ENCODE measurements around the gene CELF4.

Gene CELF4

DNA sequence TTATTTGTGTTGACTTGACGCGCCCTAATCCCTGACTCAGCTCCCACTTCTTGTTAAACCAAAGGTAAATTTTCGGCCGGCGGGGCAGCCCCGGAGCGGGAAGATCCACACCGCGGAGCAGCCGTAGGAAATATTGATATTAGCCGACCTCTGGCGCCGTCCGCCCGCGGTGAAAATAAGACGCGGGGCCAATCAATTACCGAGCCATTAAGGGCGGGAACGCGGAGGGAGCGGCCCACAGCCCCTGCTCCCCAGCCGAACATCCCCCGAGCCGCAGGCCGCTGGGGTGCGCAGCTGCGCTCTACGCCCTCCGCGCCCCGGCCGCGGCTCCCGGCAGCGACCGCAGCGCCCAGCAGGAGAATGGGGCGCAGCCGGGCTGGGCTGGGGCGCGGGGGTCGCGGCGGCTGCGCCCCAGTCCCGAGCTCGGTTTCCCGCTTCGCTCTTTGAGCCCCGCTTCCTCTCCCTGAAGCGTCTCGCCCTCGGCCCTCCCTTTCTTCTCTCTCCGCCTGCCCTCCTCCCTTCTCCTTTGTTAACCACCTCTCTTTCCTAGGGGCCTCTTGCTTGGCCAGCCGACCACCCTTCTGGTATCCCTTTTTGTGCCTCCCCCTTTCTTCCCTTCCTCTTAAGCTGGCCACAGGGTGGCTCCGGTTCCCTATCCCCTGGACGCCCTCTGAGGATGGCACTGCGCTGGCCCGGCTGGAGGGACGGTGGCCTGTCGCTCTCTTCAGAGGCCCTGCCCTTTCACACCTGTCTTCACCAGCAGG is 40.9 kb downstream of the CELF4 start:
- DNase-seq (ENCODE audit: low spot score): no peak

DNA sequence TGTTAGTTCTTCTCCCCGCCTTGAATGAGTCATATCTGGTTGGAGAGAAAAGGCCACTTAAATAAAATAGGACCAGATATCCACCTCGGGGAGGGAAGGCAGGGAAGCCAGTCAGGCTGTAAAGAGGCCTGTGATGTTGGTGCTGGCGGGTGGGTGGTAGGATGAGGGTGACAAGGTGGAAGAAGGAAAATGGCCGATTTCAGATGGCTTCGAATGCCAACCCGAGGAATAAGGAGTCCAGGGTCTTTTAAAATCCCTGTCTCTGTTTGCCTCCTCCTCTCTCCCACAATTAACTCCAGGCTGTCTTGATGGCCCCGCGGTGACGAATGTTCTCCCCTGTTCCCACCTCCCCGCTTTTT is 41.5 kb downstream of the CELF4 start:
- no peak for DNase-seq (ENCODE audit: low spot score)

GRCh38 chr18:37521510-37522465 is 43.8 kb downstream of the CELF4 start:
- no peak for DNase-seq (ENCODE audit: low spot score)

DNA sequence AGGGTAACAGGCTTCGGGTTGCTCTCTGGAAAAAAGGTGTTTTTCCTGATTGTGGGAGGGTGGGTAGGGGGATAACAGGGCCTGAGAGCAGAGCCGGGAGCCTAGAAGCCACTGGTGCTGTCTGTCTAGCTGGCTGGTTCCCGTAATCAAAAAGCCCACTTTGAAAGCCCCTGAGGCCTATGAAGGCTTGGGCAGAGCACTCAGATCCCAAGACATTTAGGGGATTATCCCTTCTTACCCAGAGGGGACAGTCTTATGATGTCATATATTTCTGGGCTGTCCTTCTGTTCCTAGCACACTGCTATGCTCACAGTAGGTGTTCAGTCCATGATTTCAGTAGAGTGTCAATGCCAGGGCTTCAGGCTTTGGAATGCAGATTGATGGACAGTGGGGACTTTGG is 45.1 kb downstream of the CELF4 start:
- no peak for DNase-seq (ENCODE audit: low spot score)

DNA sequence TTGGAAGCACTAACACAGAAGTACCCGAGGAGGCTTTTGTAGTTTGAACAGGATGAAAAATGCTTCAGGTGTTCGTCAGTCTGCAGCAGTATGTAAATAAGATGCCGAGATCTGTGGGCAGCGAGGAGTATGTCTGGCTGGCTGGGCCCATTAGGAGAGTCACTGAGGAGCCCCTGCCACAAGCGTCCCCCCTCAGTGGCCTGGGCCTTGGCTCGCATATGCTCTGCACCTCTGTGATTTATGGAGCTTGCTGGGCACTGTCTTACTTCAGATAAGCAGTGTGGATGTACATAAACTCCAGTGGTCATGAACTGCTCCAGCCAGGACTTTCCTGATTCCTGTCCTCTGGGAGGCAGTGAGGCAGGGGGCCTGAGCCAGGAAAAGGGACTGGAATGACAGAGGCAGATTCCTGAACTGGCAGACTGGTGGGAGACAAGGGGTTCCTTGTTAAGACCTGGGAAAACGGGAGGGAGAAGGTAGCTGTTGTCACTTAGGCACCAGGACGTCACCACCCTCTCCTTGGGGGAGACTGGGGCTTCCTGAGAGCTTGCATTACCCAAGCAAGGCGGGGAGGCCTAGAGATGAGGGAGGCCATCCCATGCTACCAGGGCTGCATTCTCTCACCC is 46.0 kb downstream of the CELF4 start:
- DNase-seq (ENCODE audit: low spot score): no peak

DNA sequence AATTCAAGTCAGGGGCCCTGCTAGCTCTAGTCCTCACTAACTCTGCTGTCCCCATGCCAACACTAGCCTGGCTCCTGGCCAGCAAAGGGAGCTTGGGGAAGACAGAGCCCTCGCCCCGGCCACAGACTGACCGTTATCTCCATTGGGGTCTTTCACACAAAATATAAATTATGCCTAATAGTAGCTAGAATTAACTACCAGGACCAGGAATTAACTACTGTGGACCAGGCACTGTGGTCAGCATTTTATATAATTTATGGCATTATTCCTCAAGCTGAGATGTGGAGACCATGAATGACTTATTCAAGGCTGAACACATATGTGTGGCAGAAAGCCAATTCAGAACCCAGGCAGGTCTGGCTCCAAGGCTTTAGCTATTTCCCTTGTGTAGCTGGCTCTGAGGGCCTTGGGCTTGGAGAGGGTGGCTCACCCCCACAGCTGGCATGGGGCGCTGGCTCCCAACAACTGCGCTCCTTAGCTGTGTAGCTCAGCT is 49.2 kb downstream of the CELF4 start:
- DNase-seq (ENCODE audit: low spot score): no peak

DNA sequence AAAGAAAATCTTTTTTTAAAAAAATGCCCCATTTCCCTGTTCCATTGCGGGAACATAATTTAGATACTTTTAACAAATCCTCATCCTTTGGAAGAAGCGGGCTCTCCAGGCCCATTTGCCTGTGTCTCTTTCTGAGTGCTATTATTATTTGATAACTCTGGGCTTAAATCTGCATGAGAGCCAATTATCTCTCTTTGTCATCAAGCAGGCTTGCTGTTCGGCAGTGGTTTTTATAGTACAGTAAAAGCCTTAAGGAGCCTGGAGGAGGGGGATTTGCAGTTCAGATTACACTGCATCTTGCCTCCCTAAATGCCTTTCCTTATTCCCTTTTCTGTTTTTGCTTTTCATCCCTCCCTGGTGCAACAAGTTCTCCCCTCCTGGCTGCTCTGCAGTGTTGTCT is 50.6 kb downstream of the CELF4 start:
- no peak for DNase-seq (ENCODE audit: low spot score)

DNA sequence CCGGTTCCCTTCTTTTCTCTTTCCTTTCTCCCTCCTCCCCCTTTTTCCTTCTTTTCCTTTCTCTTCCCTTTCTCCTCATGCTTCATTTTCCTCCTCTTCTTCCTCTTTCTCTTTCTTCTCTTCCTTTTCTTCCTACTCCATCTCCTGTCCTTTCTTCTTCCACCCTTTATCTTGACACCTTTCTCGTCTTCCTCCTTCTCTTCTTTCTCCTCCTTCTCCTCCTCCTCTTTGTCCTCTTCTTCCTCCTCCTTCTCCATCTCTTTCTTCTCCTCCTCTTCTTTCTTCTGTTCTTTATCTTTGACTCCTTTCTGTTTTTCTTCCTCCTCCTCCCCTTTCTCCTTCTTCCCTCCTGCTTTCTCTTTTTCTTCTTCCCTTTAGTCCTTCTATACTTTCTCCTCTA is 53.2 kb downstream of the CELF4 start:
- DNase-seq (ENCODE audit: low spot score): no peak

- DNase-seq (ENCODE audit: low spot score): no peak
Measured at GRCh38 chr18:37511721-37512298, 53.8 kb downstream of the CELF4 start.

DNA sequence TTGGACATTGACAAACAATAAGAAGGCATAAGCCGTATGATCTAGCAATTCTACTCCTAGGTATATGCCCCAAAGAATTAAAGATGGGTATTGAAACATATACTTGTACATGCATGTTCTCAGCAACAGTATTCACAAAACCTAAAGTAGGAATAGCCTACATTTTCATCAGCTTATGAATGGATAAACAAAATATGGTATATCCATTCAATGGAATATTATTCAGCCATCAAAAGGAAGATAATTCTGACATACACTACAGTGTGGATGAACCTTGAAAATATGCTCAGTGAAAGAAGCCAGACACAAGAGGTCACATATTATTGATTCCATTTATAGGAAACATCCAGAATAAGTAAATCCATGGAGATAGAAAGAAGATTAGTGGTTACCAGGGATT is 56.0 kb downstream of the CELF4 start:
- no peak for DNase-seq (ENCODE audit: low spot score)

GRCh38 chr18:37508207-37508606 is 57.4 kb downstream of the CELF4 start:
- no peak for DNase-seq (ENCODE audit: low spot score)

- no peak for DNase-seq (ENCODE audit: low spot score)
Measured at GRCh38 chr18:37507239-37507638, 58.4 kb downstream of the CELF4 start.

DNA sequence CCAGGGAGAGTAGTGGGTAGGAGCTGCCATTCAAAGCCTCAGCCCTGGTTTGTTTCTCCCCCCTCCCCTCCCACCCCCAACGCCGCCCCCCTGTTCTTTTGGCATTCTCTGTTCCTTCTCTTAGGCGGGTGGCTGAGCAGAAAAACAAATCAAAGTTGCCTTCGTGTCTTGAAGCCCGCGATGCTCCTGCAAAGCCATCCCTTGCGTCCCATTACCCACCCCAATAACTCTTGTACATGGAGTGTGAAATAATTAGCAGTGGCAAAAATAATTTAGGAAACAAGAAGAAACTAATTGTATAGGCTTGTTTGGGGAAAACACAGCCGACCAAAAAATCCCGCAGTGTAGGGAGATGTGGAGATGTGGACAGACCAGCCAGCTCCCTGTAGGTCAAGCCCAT is 59.6 kb downstream of the CELF4 start:
- DNase-seq (ENCODE audit: low spot score): no peak

DNA sequence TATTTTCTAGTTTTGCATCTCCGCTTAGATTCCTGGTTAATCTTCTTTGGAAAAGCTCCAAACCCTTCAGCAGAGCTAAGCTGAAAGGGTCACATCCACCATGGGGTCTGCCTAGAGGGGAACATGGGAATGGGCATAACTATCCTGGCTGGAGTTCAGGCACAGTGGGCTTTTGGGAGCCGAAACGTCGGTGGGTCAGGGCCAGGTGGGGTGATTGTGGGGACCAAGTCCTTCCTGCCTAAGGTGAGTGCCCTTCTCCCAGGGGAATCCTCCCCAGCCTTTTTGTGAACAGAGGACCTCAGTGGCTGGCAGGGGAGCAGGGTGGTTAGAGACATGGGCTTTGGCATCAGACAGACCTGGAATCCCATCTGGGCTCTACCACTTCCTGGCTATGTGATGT is 60.3 kb downstream of the CELF4 start:
- DNase-seq (ENCODE audit: low spot score): no peak

DNA sequence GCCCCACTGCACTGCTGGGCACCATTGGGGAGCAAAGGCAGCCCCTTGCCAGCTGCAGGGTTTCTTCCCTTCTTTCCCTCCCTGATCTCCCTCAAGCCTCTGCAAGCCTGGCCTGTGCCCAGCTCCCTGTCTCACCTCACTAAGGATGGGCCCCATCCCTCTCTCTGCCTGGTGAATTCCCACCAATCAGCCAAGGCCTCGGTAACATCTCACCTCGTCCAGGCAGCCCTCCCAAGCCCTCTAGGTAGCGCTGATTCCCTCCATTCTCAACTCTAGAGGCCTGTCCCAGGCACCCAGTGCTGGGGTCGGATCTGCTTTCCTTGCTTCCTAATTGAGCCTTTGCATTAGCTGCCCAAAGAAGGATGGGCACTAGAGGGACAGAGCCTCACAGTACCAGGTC is 63.0 kb downstream of the CELF4 start:
- no peak for DNase-seq (ENCODE audit: low spot score)

GRCh38 chr18:37502036-37502435 is 63.6 kb downstream of the CELF4 start:
- DNase-seq (ENCODE audit: low spot score): no peak

DNA sequence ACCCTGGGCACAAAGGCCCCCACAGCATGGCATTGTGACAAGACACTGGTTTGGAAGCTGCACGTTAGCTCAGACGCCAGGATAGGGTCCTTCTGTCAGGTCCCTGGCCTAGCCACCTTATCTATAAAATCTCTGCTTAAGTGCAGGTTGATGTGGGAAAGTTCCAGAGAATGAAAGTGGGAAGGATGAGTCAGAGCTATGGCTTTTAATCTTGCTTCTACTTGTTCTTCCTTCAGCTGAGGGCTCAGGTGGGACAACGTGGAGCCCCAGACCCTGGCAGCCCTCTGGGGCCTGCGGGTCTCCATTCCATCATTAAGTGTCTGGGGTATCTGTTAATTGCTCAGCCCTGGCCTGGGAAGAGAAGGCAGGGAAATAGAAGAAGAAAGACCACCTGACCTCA is 64.5 kb downstream of the CELF4 start:
- DNase-seq (ENCODE audit: low spot score): no peak

DNA sequence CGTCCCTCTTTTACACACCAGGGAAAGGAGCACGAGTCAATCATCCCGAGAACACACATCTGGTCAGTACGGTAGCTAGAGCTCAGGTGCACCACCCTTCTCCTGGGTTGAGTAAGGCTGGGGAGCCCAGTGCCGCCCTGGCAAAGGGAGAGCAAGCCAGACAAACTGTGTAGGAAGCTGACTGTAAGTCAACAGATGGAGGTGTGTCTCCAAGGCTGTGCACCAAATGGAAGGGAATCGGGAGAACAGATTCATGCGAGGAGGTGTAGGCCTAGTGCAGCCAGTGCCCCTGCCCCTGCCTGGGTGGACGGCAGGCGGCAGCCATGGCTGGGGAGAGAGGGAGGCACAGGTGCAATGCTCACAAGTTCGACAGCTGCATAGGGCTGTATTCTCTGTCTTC is 65.7 kb downstream of the CELF4 start:
- no peak for DNase-seq (ENCODE audit: low spot score)

DNA sequence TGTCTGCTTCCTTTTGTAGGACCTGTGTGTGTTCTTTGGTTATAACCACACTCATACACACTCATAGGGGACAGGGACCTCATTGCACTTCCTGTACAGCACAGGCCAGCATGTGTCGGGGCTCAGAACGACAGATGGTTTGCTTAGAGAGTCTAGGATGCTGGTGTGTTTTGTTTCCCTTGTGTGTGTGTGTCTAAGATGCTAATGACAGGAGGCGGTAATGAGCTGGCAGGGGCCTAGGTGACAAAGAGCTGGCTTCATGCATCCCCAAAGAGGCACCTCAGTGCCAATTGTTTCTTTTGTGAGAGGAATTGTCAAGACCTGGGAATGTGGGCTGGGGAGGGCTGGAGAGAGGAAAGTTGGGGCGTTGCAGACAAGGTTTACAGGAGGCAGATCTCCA is 66.6 kb downstream of the CELF4 start:
- no peak for DNase-seq (ENCODE audit: low spot score)

DNA sequence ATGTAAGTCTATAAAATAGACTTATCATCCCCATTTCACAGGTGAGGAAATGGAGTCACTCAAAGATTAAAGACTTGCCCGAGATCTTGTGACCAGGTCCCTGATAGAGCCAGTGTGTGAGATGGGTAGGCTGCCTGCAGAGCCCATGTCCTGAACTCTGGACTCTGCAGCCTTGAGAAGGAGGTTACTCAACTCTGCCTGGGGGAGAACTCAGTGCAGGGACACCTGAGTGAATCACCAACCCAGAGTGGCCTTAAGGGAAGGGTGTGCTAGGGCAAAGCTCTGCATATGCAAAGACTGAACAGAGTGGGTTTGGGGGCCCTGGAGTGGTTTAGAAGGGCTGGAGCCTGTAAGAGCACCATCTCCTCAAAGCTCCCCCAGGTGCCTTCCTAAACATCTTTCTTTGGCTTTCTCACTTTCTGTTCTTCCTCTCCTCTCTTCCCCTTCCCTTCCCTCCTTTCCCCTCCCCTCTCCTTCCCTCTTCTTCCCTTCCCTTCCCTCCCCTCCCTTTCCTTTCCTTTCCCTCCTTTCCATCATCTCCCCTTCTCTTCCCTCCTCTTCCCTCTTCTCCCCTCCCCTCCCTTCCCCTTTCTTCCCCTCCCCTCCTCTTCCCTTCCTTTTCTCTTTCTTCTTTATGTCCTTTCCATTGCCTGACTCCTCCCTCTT is 67.6 kb downstream of the CELF4 start:
- DNase-seq (ENCODE audit: low spot score): no peak

- DNase-seq (ENCODE audit: low spot score): no peak
Measured at GRCh38 chr18:37496568-37496967, 69.0 kb downstream of the CELF4 start.

DNA sequence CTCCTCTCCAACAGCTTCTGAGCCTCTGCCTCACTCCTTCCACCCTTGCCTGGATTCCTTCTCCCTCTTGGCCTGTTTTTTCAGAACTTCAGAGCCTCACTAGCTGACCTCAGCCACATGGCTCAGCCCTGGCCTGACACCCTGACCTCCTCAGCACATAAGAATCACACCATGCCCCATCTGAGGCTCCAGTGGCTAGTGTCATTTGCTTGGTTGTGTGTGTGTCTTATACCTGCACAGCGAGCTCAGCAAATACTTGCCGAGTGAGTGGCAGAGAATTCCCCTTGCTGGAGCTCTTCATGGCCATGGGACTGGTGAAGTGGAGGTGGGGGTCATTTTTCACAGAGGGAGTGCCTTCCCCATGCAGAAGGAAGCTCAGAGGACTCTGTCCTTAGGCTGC is 70.2 kb downstream of the CELF4 start:
- no peak for DNase-seq (ENCODE audit: low spot score)

All from NAMALWA (cell line).